HepG2 (cell line): ENCODE results near the gene FBXO24. TPM values are rescaled to one million over a fixed set of nuclear protein-coding genes. Genes with fewer than 3 reads are reported as not detected.

Experiments used
- CSRNP1 ChIP-seq: sonication (generic); formaldehyde crosslinking; IDR thresholded peaks from 2 replicates; pipeline ENCODE4 v1.8.1; 2023; ENCODE audit warnings: mild to moderate bottlenecking, missing genetic modification reagents
- DPF2 ChIP-seq: sonication (generic); formaldehyde crosslinking; IDR thresholded peaks from 2 replicates; pipeline ENCODE4 v1.4.0; 2020; ENCODE audit warnings: mild to moderate bottlenecking, low read depth, missing genetic modification reagents, borderline replicate concordance
- FOXM1 ChIP-seq: sonication (generic); formaldehyde crosslinking; IDR thresholded peaks from 2 replicates; pipeline ENCODE4 v1.5.0; 2020; ENCODE audit warnings: missing genetic modification reagents
- HMGXB3 ChIP-seq: sonication (generic); formaldehyde crosslinking; IDR thresholded peaks from 2 replicates; pipeline ENCODE4 v1.4.0; 2020; ENCODE audit warnings: missing genetic modification reagents, borderline replicate concordance
- IKZF4 ChIP-seq: sonication (generic); formaldehyde crosslinking; IDR thresholded peaks from 2 replicates; pipeline ENCODE4 v1.5.1; 2020; ENCODE audit warnings: borderline replicate concordance, mild to moderate bottlenecking, low read depth, missing genetic modification reagents; ENCODE audit errors: not compliant biosample characterization
- NR1H2 ChIP-seq: sonication (generic); formaldehyde crosslinking; IDR thresholded peaks from 2 replicates; pipeline ENCODE4 v1.8.1; 2022; ENCODE audit warnings: low read depth, missing genetic modification reagents, borderline replicate concordance
- PITX1 ChIP-seq: sonication (generic); formaldehyde crosslinking; IDR thresholded peaks from 2 replicates; pipeline ENCODE4 v1.5.1; 2020; ENCODE audit warnings: mild to moderate bottlenecking, missing genetic modification reagents
- RCOR2 ChIP-seq: IDR thresholded peaks from 2 replicates; pipeline ENCODE4 v1.6.1; 2016; ENCODE audit warnings: missing biosample characterization, missing genetic modification reagents
- SNAI1 ChIP-seq: sonication (generic); formaldehyde crosslinking; IDR thresholded peaks from 2 replicates; pipeline ENCODE4 v1.5.0; 2020; ENCODE audit warnings: mild to moderate bottlenecking, missing genetic modification reagents, borderline replicate concordance
- TFDP1 ChIP-seq: IDR thresholded peaks from 2 replicates; pipeline ENCODE4 v1.6.1; 2016; ENCODE audit warnings: missing compliant biosample characterization, missing genetic modification reagents, borderline replicate concordance
- ZBTB4 ChIP-seq: sonication (generic); formaldehyde crosslinking; IDR thresholded peaks from 2 replicates; pipeline ENCODE4 v1.4.0; 2020; ENCODE audit warnings: missing genetic modification reagents, mild to moderate bottlenecking, borderline replicate concordance
- ZFP1 ChIP-seq: IDR thresholded peaks from 2 replicates; pipeline ENCODE4 v1.6.1; 2016
- ZNF343 ChIP-seq: sonication (generic); formaldehyde crosslinking; IDR thresholded peaks from 2 replicates; pipeline ENCODE4 v1.4.0; 2020; ENCODE audit warnings: mild to moderate bottlenecking, missing genetic modification reagents
- ZNF776 ChIP-seq: sonication (generic); formaldehyde crosslinking; IDR thresholded peaks from 2 replicates; pipeline ENCODE4 v1.4.0; 2020; ENCODE audit warnings: mild to moderate bottlenecking, missing genetic modification reagents
- ZNF839 ChIP-seq: sonication (generic); formaldehyde crosslinking; IDR thresholded peaks from 2 replicates; pipeline ENCODE4 v1.4.0; 2020; ENCODE audit warnings: missing genetic modification reagents, mild to moderate bottlenecking, borderline replicate concordance
- ZNF850 ChIP-seq: sonication (generic); formaldehyde crosslinking; conservative IDR thresholded peaks from 2 replicates; pipeline ENCODE4 v1.9.0; 2021; ENCODE audit warnings: mild to moderate bottlenecking, missing genetic modification reagents
- ZSCAN29 ChIP-seq: sonication (generic); formaldehyde crosslinking; conservative IDR thresholded peaks from 2 replicates; pipeline ENCODE4 v1.4.0; 2020; ENCODE audit warnings: mild to moderate bottlenecking, missing genetic modification reagents
- polyA plus RNA-seq, 8 experiments: library from polyadenylated mRNA; depleted of rRNA in 3 of 8; stranded (reverse) in 7 of 8; unstranded in 1 of 8; fragments of >200 nt; fragmentation: Illumina TruSeq in 4 of 8; extraction: Trizol in 4 of 8; gene quantifications; 2 replicates each; pipeline versions ENCODE4 v1.2.1 to v1.2.3, GENCODE V29; 2011 to 2016; ENCODE audit warnings: low read depth in 4 of 8, missing spikeins in 1 of 8, mixed read lengths in 1 of 8; ENCODE audit not compliant: insufficient read depth in 1 of 8
- total RNA-seq, 5 experiments: library from RNA; depleted of rRNA; stranded (reverse); fragments of >200 nt; fragmentation: Illumina TruSeq; extraction: Trizol; gene quantifications; 2 replicates each; pipeline ENCODE4 v1.2.3, GENCODE V29; 2016; ENCODE audit warnings: low read depth in 1 of 5
- TF ChIP-seq, protein P1 (sequence below): sonication (generic); formaldehyde crosslinking; IDR thresholded peaks from 2 replicates; pipeline ENCODE4 v1.9.0; 2022; ENCODE audit warnings: low read depth, missing genetic modification reagents

The FBXO24 gene
- total and polyA plus RNA-seq, 2 of the 13 experiments (the other 11 are each of a cell fraction or from before 2014, with no cell fraction given), result 0.20 to 0.55 TPM

DNA sequence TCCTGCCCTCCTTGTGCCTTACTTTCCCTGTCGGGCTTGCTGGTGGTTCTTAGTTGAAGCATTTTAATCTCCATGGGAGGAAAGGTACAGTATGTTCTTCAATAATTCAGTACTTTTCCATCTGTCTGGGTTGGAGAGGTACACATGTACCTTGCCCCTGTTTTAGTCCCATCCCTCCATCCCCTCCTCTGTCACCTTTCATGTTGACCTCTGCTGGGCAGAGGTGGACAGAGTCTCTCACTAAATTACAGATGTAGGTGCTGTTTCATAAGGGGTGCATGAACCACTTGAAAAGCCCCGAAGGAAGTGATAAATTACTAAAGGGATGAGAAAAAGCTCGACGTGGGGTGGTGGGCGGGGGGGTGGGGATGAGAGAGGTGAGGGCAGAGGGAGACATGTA lies 41.7 kb upstream of the FBXO24 start (continued):
- no peak for TF ChIP-seq TFDP1
- TF ChIP-seq, protein P1, sequence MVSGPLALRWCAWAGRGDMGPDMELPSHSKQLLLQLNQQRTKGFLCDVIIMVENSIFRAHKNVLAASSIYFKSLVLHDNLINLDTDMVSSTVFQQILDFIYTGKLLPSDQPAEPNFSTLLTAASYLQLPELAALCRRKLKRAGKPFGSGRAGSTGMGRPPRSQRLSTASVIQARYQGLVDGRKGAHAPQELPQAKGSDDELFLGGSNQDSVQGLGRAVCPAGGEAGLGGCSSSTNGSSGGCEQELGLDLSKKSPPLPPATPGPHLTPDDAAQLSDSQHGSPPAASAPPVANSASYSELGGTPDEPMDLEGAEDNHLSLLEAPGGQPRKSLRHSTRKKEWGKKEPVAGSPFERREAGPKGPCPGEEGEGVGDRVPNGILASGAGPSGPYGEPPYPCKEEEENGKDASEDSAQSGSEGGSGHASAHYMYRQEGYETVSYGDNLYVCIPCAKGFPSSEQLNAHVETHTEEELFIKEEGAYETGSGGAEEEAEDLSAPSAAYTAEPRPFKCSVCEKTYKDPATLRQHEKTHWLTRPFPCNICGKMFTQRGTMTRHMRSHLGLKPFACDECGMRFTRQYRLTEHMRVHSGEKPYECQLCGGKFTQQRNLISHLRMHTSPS (CRISPR knock-in tag), result no peak
- no peak for TF ChIP-seq ZNF343 (CRISPR knock-in tag)
- peak; percentile 66 for TF ChIP-seq RCOR2
- TF ChIP-seq NR1H2 (CRISPR knock-in tag), result no peak
- no peak for TF ChIP-seq ZFP1
- TF ChIP-seq ZBTB4 (CRISPR knock-in tag), result no peak
- no peak for TF ChIP-seq ZSCAN29
- no peak for TF ChIP-seq IKZF4 (CRISPR knock-in tag)
- TF ChIP-seq FOXM1, result no peak
- no peak for TF ChIP-seq CSRNP1 (CRISPR knock-in tag)
- TF ChIP-seq SNAI1, result no peak
- TF ChIP-seq DPF2 (CRISPR knock-in tag), result 0 out of 2 replicates have a peak, but pooled peaks have one; percentile 39
- peak; percentile 37; the same call in 1 of the 2 replicates for TF ChIP-seq PITX1 (CRISPR knock-in tag)
- TF ChIP-seq ZNF776 (CRISPR knock-in tag), result no peak
- no peak for TF ChIP-seq ZNF839 (CRISPR knock-in tag)
- TF ChIP-seq ZNF850 (CRISPR knock-in tag), result no peak
- TF ChIP-seq HMGXB3, result no peak
